ENCODE results near the gene TRMT44. TPM values are rescaled to one million over a fixed set of nuclear protein-coding genes. Genes with fewer than 3 reads are reported as not detected.

Gene TRMT44
- total and polyA plus RNA-seq, 2 of the 13 experiments (the other 11 are each of a cell fraction or from before 2014, with no cell fraction given): 5.8 to 8.6 TPM

GRCh38 chr4:8524595-8525382 lies 84.2 kb downstream of the TRMT44 start:
- ATAC-seq (no peak), FAIRE-seq (no peak), DNase-seq (ENCODE audit: low spot score) (no peak)
- intact Hi-C loops (cut with micrococcal nuclease; ENCODE audit: unreplicated experiment): no loop called here
- Histone ChIP-seq H3K4me2 (ENCODE audit: low read depth, low read length) (no peak overlapping the region), H3K27me3 (ENCODE audit: control insufficient read depth in 1 of 2, insufficient read depth in 2 of 2, low read length in 2 of 2) (peaks cover 2 to 3% of the 10 kb centered on the region in 2 experiments; a peak in 2 of 5 replicates), H3K4me1 (ENCODE audit: insufficient read depth, low read length) (peaks cover 9% of the 10 kb centered on the region), H4K20me1 (ENCODE audit: insufficient read depth, low read length) (no peaks in the 10 kb centered on the region), H3K9ac (ENCODE audit: insufficient read depth, low read depth, low read length) (no peak overlapping the region), H3K27ac (ENCODE audit: extremely low read length, insufficient read depth, low read length) (no peak overlapping the region), H2AFZ (ENCODE audit: low read length) (no peak overlapping the region), H3K9me3 (ENCODE audit: low read length) (no peaks in the 10 kb centered on the region), H3K36me3 (replicated peaks in 1 of 2; ENCODE audit: control insufficient read depth in 1 of 2, insufficient read depth in 2 of 2, low read length in 2 of 2) (no peaks in the 10 kb centered on the region), H3K4me3 (replicated peaks in 1 of 3; ENCODE audit: insufficient read depth in 1 of 3, low read depth in 2 of 3, low read length in 3 of 3) (no peak overlapping the region), H3K79me2 (ENCODE audit: insufficient read depth, low read length) (no peaks in the 10 kb centered on the region)
- no peak for TF ChIP-seq KLF6 (CRISPR knock-in tag; IDR thresholded peaks at IDR 0.05)
- TF ChIP-seq YY1 (IDR thresholded peaks at IDR 0.05; ENCODE audit: insufficient read depth, insufficient replicate concordance, low read depth, low read length): no peak
- no peak for TF ChIP-seq RELA (CRISPR knock-in tag; IDR thresholded peaks at IDR 0.05)
- no peak for TF ChIP-seq ZNF772 (CRISPR knock-in tag; IDR thresholded peaks at IDR 0.05)
- TF ChIP-seq TBL1XR1 (IDR thresholded peaks at IDR 0.05; ENCODE audit: borderline replicate concordance, low read length, partially characterized antibody): no peak
- no peak for TF ChIP-seq AKAP8 (CRISPR knock-in tag; IDR thresholded peaks at IDR 0.05)
- no peak for TF ChIP-seq ZBTB20 (CRISPR knock-in tag; IDR thresholded peaks at IDR 0.05; ENCODE audit: borderline replicate concordance, low read depth)
- no peak for TF ChIP-seq MTA3 (CRISPR knock-in tag; IDR thresholded peaks at IDR 0.05)
- TF ChIP-seq ZNF343 (CRISPR knock-in tag; IDR thresholded peaks at IDR 0.05): no peak
- no peak for TF ChIP-seq CTCF (CRISPR knock-in tag; IDR thresholded peaks at IDR 0.05)
- TF ChIP-seq NFKBIZ (CRISPR knock-in tag; IDR thresholded peaks at IDR 0.05): no peak
- no peak for TF ChIP-seq ZNF230 (CRISPR knock-in tag; IDR thresholded peaks at IDR 0.05)
- no peak for TF ChIP-seq CREB3 (CRISPR knock-in tag; IDR thresholded peaks at IDR 0.05)
- TF ChIP-seq ZNF549 (CRISPR knock-in tag; IDR thresholded peaks at IDR 0.05): no peak
- TF ChIP-seq GPN1 (CRISPR knock-in tag; IDR thresholded peaks at IDR 0.05; ENCODE audit: borderline replicate concordance): no peak
- no peak for TF ChIP-seq ISX (CRISPR knock-in tag; conservative IDR thresholded peaks at IDR 0.05)
- in situ Hi-C loops (cut with HindIII; ENCODE audit: extremely low pct_ligation_motif_present, low pct_unique_long_range_greater_than_20kb): no loop called here
- BruUV-seq (replicated peaks): no TSS peak
- POLR2A ChIA-PET: no interaction called here
- WGBS (ENCODE audit: low lambda C conversion rate): 31% methylated on average over 5 of the region's 12 CpGs
- CTCF ChIA-PET (ENCODE audit: low intra/inter-chr PET ratio, low total read pairs): no interaction called here
